GM03348 (cell line): ENCODE data around the gene ALKAL2.
"Not testable (repeated sequence)": the region's sequence is repeated elsewhere in the genome, so short reads cannot be mapped to it uniquely, and the experiment has no call there.

Experiments used
- DNase-seq: peaks from one replicate; pipeline ENCODE4 v3.0.0; 2012; ENCODE audit warnings: low spot score

Gene ALKAL2

GRCh38 chr2:287911-288757, at the start of gene ALKAL2:
Gene ALKAL2 (minus strand): TSS chr2:288091. CDS start chr2:287835, 256 bp downstream.
- DNase-seq = peak; percentile 29

- not testable (repeated sequence) for DNase-seq
These were observed 49.1 kb upstream of the ALKAL2 start for GRCh38 chr2:336949-337348.

GRCh38 chr2:336360-336759, 48.5 kb upstream of the ALKAL2 start:
- no peak for DNase-seq

GRCh38 chr2:332592-332991, 44.7 kb upstream of the ALKAL2 start:
- DNase-seq = no peak

- DNase-seq = no peak
These were observed 40.9 kb upstream of the ALKAL2 start for GRCh38 chr2:328761-329160.

GRCh38 chr2:323035-323434, 35.1 kb upstream of the ALKAL2 start:
- no peak for DNase-seq

GRCh38 chr2:322326-322725, 34.4 kb upstream of the ALKAL2 start:
- DNase-seq = no peak

- DNase-seq = no peak
These were observed 32.7 kb upstream of the ALKAL2 start for GRCh38 chr2:320561-320960.

- DNase-seq = no peak
These were observed 31.2 kb upstream of the ALKAL2 start for GRCh38 chr2:319059-319600.

- peak; percentile 52 for DNase-seq
These were observed 29.9 kb upstream of the ALKAL2 start for GRCh38 chr2:317501-318424.

GRCh38 chr2:316381-316780, 28.5 kb upstream of the ALKAL2 start:
- DNase-seq = no peak

- DNase-seq = not testable (repeated sequence)
These were observed 28.0 kb upstream of the ALKAL2 start for GRCh38 chr2:315925-316324.

GRCh38 chr2:314561-315336, 26.9 kb upstream of the ALKAL2 start:
- DNase-seq = no peak

GRCh38 chr2:313991-314390, 26.1 kb upstream of the ALKAL2 start:
- DNase-seq = no peak

- DNase-seq = no peak
These were observed 23.1 kb upstream of the ALKAL2 start for GRCh38 chr2:310994-311393.

- no peak for DNase-seq
These were observed 22.1 kb upstream of the ALKAL2 start for GRCh38 chr2:309954-310510.

GRCh38 chr2:309148-309953, 21.5 kb upstream of the ALKAL2 start:
- no peak for DNase-seq

- no peak for DNase-seq
These were observed 17.5 kb upstream of the ALKAL2 start for GRCh38 chr2:305366-305765.

GRCh38 chr2:296354-296753, 8.5 kb upstream of the ALKAL2 start:
- no peak for DNase-seq

GRCh38 chr2:295090-295489, 7.2 kb upstream of the ALKAL2 start:
- DNase-seq = no peak
